RPMI8226 (cell line): ENCODE measurements around the gene MCEMP1.

Experiments used
- DNase-seq: peaks from one replicate; pipeline ENCODE4 v3.0.0-alpha.2; 2015

MCEMP1 gene

DNA sequence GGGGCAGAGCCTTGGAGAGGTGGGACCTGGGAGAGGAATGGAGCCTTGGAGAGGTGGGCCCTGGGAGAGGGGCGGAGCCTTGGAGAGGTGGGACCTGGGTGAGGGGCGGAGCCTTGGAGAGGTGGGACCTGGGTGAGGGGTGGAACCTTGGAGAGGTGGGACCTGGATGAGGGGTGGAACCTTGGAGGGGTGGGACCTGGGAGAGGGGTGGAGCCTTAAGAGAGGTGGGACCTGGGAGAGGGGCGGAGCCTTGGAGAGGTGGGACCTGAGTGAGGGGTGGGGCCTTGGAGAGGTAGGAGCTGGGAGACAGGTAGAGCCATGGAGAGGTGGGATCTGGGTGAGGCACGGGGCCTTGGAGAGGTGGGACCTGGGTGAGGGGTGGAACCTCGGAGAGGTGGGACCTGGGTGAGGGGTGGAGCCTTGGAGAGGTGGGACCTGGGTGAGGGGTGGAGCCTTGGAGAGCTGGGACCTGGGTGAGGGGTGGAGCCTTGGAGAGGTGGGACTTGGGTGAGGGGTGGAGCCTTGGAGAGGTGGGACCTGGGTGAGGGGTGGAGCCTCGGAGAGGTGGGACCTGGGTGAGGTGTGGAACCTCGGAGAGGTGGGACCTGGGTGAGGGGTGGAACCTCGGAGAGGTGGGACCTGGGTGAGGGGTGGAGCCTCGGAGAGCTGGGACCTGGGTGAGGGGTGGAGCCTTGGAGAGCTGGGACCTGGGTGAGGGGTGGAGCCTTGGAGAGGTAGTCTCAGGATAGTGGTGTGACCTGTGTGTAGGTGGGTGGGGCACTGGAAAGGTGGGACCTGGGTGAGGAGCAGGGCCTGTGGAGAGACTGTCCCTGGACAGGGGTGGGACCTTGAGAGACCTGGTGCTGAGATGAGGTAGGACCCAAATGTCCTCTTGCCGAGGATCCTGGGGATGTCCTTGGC, 33.0 kb upstream of the MCEMP1 start:
- peak; percentile 27 for DNase-seq

DNA sequence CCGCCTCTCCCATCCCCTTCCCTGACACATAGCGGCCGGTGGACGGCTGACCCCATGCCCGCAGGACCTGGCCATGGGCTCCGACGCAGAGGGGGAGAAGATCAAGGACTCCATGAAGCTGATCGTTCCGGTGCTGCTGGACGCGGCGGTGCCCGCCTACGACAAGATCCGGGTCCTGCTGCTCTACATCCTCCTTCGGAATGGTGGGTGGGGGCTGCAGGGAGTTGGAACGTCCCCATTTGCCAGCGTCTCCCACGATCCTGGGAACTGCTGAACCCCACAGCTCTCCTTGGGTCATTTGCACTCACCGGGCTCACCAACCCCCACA, 32.4 kb upstream of the MCEMP1 start:
- no peak for DNase-seq

DNA sequence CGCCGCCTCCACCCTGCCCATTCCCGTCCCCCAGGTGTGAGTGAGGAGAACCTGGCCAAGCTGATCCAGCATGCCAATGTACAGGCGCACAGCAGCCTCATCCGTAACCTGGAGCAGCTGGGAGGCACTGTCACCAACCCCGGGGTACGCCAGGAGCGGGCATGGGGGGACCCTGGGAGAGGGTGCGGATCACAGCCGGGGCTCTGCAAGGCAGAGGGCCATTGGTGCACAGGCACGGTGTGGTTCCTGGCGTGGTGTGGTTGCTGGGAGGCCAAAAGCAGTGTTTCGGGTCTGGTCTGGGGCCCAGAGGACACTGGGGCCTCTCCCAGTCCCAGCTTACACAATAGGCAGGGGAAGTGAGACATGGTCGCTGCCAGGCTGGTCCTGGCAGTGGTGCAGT, 31.7 kb upstream of the MCEMP1 start:
- DNase-seq: no peak

DNA sequence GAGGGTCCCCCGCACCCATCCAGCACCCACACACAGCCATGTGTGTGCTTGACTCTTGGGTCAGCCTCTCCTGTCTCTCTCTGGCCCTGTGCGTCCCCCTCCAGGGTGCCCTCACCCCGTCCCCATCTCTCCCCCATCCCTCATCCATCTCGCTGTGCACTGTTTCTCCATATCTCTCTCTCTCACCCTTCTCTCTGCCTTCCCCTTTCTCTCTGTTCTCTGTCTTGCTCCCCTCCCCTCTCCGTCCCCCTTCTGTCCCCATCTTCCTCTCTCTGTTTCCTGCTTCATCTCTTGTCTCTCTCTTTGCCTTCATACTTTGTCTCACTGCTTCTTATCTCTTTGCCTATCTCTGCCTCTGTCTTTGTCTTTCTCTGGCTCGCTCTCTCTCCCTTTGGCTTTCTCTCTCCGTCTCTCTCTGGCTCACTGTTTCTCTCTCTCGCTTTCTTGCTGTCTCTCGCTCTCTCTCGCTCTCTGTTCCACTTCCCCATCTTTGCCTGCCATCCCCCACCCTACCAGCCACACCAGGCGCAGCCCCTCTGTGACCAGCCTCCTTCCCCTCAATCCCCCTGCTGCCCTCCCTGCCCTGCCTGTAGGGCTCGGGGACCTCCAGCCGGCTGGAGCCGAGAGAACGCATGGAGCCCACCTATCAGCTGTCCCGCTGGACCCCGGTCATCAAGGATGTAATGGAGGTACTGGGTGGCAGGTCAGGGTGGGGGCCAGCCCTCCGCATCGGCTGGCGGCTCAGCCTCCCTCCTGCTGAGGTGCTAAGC, 31.0 kb upstream of the MCEMP1 start:
- no peak for DNase-seq

GRCh38 chr19:7646426-7646700, 30.5 kb upstream of the MCEMP1 start:
- no peak for DNase-seq

- DNase-seq: no peak
Measured at GRCh38 chr19:7647156-7647555, 29.7 kb upstream of the MCEMP1 start.

DNA sequence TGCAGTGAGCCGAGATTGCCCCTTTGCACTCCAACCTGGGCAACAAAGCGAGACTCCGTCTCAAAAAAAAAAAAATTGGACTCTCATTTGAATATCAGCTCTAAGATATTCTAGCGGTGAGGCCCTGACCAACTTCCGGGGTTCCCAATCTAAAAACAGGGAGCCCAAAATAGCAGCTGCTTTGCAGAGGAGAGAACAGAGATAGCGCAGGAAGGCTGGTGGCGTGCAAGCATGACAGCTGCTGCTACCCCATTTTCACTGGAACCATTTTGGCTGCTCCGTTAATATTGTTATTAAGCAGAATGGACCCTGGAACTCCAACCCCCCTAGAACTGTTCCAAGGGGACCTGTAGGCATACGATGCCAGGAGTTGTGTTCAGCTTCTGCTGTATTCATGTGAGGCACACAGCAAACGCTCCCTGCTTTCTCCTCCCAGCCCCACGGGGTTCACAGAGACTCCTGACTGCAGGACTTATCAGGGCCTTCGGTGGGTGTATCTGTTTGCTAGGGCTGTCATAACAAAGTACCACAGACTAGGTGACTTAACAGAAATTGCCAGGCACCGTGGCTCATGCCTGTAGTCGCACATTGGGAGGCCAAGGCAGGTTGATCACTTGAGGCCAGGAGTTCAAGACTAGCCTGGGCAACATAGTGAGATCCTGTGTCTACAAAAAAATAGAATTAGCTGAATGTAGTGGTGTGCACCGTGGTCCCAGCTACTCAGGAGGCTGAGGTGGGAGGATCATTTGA, 28.4 kb upstream of the MCEMP1 start:
- no peak for DNase-seq

- DNase-seq: no peak
Measured at GRCh38 chr19:7650148-7650547, 26.7 kb upstream of the MCEMP1 start.

- peak; percentile 86 for DNase-seq
Measured at GRCh38 chr19:7652061-7652641, 24.7 kb upstream of the MCEMP1 start.

- no peak for DNase-seq
Measured at GRCh38 chr19:7654401-7654800, 22.5 kb upstream of the MCEMP1 start.

GRCh38 chr19:7655581-7655980, 21.3 kb upstream of the MCEMP1 start:
- no peak for DNase-seq

- DNase-seq: peak; percentile 27
Measured at GRCh38 chr19:7657131-7657751, 19.6 kb upstream of the MCEMP1 start.

DNA sequence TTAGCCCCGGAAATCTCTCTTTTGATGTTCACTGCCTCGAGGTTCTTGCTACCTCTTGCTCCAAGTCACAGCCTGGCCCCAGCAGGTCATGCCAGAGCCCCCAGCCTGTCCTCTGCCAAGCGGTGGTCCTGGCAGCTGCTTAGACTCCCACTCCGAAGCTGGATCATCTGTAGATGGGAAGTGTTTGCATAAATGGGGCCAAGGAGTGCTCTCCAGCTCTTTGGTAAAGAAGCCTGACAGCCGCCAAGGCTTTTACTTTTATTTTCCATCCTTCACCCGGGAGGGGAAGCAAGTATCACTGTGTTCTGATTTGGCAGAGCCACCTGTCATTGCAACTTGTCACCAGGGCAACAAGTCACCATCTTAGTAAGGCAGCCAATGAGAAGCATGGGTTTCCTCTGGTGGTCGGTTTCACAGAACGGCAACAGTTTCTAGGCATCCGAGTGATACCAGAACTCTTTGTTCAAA, 18.6 kb upstream of the MCEMP1 start:
- peak; percentile 66 for DNase-seq

- DNase-seq: no peak
Measured at GRCh38 chr19:7661744-7662538, 14.9 kb upstream of the MCEMP1 start.

DNA sequence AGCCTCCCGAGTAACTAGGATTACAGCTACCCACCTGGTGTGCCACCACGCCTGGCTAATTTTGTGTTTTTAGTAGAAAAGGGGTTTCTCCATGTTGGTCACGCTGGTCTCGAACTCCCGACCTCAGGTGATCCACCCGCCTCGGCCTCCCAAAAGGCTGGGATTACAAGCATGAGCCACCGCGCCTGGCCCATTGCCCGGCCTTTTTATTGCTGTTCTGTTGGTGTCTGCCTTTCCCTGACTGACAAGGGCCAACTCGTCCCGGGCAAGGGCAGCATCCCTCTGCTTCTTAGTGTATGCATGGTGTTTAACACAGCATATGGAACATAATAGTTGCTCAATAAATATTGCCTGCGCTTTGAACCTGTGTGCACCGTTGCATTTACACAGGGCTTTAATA, 14.2 kb upstream of the MCEMP1 start:
- DNase-seq: no peak

- no peak for DNase-seq
Measured at GRCh38 chr19:7663706-7664105, 13.2 kb upstream of the MCEMP1 start.

- DNase-seq: peak; percentile 89
Measured at GRCh38 chr19:7665076-7665475, 11.8 kb upstream of the MCEMP1 start.

DNA sequence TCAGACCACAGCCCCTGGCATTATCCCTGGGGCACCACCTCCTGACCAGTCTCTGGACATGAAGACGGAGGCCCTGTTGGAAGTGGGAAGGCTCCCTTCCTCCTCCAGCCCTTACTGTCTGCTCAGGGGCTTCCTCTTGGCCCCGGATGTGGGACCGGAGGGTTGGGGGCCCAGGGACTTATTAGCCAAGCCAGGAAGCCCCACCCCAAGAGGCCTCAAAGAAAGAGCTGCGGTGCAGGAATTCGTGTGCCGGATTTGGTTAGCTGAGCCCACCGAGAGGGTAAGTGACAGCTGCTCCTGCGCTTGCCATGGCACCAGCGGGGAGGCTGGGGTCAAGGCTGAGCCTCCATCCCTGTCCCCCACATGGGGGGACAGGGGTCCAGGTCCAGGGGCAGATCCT, 8.0 kb upstream of the MCEMP1 start, which contains the start of gene RETN:
Gene RETN (plus strand): TSS at position 208 of the 400 bp plus-strand sequence. CDS start 278 bp downstream, outside the sequence.
- no peak for DNase-seq

DNA sequence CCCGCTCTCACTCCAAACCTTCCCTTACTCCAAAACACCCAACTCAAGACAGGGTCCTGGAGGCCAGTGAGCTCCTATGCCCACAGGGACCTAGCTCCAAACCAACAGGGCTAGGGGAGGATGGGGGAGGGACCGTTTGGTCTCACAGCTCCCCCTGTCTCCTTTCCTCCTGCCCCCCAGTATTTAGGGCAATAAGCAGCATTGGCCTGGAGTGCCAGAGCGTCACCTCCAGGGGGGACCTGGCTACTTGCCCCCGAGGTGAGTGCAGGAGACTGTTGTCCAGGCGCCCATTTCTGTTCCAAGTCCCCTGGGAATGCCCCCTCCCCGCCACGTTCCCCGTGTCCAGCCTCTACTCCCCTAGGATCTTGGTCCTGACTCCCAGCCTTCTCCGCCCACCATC, 7.2 kb upstream of the MCEMP1 start:
- DNase-seq: no peak

DNA sequence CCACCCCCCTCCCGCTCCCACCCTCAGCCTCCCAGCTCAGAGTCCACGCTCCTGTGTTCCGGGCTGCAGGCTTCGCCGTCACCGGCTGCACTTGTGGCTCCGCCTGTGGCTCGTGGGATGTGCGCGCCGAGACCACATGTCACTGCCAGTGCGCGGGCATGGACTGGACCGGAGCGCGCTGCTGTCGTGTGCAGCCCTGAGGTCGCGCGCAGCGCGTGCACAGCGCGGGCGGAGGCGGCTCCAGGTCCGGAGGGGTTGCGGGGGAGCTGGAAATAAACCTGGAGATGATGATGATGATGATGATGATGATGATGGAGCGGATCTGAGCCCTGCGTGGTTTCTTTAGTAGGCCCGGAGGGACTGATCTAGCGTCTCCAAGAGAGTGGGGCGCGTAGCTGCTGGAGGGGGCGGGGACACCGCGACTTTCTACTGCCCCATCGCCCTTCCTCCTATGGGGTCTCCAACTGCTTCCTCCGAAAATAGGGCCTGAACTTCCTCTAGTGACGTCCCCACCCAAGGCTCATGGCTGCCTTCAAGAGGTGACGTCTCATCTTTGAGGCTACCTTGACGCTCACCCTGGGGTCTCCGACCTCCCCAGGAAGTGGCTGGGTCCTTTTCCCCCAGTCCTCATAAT, 6.6 kb upstream of the MCEMP1 start:
- peak; percentile 60 for DNase-seq

- no peak for DNase-seq
Measured at GRCh38 chr19:7670790-7671189, 6.1 kb upstream of the MCEMP1 start.
